ENCODE data around the gene ALG2. TPM values are rescaled to one million over a fixed set of nuclear protein-coding genes. Genes with fewer than 3 reads are reported as not detected.

The ALG2 gene

GRCh38 chr9:99167694-99168093 is 54.0 kb downstream of the ALG2 start:
- Histone ChIP-seq H3K36me3 (ENCODE audit: control insufficient read depth, insufficient read depth, low read length) (no peaks in the 10 kb centered on the region), H3K4me1 (ENCODE audit: control insufficient read depth, low read depth, low read length) (peaks cover 7% of the 10 kb centered on the region), H3K4me2 (ENCODE audit: low read length) (no peak overlapping the region), H3K79me2 (ENCODE audit: control insufficient read depth, insufficient read depth, low read length) (no peaks in the 10 kb centered on the region), H2BK5ac (ENCODE audit: low read length) (no peak overlapping the region), H3K18ac (ENCODE audit: low read length) (no peak overlapping the region), H2BK15ac (replicated peaks; ENCODE audit: low read depth) (no peak overlapping the region), H4K8ac (ENCODE audit: low read depth, low read length) (no peak overlapping the region), H3K27me3 (ENCODE audit: insufficient read depth, low read length, poor library complexity) (no peaks in the 10 kb centered on the region), H4K5ac (ENCODE audit: low read length) (no peak overlapping the region), H3K4me3 (ENCODE audit: low read length) (no peak overlapping the region), H3K56ac (ENCODE audit: low read length) (no peak overlapping the region), H3K79me1 (ENCODE audit: low read length) (no peaks in the 10 kb centered on the region), H3K4ac (ENCODE audit: low read depth, low read length) (no peak overlapping the region), H2BK120ac (ENCODE audit: low read depth, low read length) (no peak overlapping the region), H2AK5ac (ENCODE audit: low read length) (no peak overlapping the region), H3K27ac (ENCODE audit: low read depth, low read length) (no peak overlapping the region), H3K23ac (ENCODE audit: low read length) (no peak overlapping the region), H3K9ac (ENCODE audit: low read length) (no peak overlapping the region)
- DNase-seq = no peak
- no CpG with 5 or more reads among the region's 3 CpGs for WGBS (ENCODE audit: extremely low coverage, insufficient coverage, low lambda C conversion rate)

DNA sequence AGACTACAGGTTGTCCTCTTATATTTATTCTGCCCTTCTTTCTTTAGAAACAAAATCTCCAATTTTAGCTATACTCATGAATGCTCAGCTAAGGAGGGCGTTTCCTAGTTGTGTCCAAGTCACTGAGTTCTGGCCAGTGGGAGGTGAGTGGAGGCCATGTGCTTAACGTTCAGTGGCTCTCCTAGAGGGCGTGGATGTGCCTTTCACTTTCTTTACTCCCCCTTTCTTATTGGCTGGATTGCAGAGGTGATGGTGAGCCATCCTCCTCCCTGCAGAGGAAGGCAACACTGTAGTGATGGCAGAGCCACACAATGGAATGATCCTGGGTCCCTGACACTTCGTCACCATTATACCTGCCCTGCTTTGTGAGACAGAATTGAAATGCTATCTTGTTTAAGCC is 54.6 kb downstream of the ALG2 start:
- Histone ChIP-seq H2BK5ac (ENCODE audit: low read length) (no peak overlapping the region), H3K79me2 (ENCODE audit: control insufficient read depth, insufficient read depth, low read length) (no peaks in the 10 kb centered on the region), H2AK5ac (ENCODE audit: low read length) (no peak overlapping the region), H3K36me3 (ENCODE audit: control insufficient read depth, insufficient read depth, low read length) (no peaks in the 10 kb centered on the region), H4K8ac (ENCODE audit: low read depth, low read length) (no peak overlapping the region), H3K56ac (ENCODE audit: low read length) (no peak overlapping the region), H3K18ac (ENCODE audit: low read length) (no peak overlapping the region), H3K23ac (ENCODE audit: low read length) (no peak overlapping the region), H3K4me3 (ENCODE audit: low read length) (no peak overlapping the region), H3K9ac (ENCODE audit: low read length) (no peak overlapping the region), H3K79me1 (ENCODE audit: low read length) (no peaks in the 10 kb centered on the region), H2BK120ac (ENCODE audit: low read depth, low read length) (no peak overlapping the region), H3K4me1 (ENCODE audit: control insufficient read depth, low read depth, low read length) (peaks cover 7% of the 10 kb centered on the region), H3K27ac (ENCODE audit: low read depth, low read length) (no peak overlapping the region), H4K5ac (ENCODE audit: low read length) (no peak overlapping the region), H3K27me3 (ENCODE audit: insufficient read depth, low read length, poor library complexity) (no peaks in the 10 kb centered on the region), H3K4me2 (ENCODE audit: low read length) (no peak overlapping the region), H2BK15ac (replicated peaks; ENCODE audit: low read depth) (no peak overlapping the region), H3K4ac (ENCODE audit: low read depth, low read length) (no peak overlapping the region)
- DNase-seq = no peak
- no CpG with 5 or more reads among the region's 4 CpGs for WGBS (ENCODE audit: extremely low coverage, insufficient coverage, low lambda C conversion rate)

Small RNAs within 50 kb of the gene (small RNA-seq; reads per million reads assigned to genes)
- gene RN7SL794P (ENCODE audit: insufficient read depth) = not detected

Measured in mesendoderm (in vitro differentiated cells).